ENCODE data around the gene XDH. TPM values are rescaled to one million over a fixed set of nuclear protein-coding genes. Genes with fewer than 3 reads are reported as not detected.

Gene XDH
- 0.75 TPM for polyA plus RNA-seq (2013, experiment 1 of 2)
- polyA plus RNA-seq (2013, experiment 2 of 2): 0.94 TPM

DNA sequence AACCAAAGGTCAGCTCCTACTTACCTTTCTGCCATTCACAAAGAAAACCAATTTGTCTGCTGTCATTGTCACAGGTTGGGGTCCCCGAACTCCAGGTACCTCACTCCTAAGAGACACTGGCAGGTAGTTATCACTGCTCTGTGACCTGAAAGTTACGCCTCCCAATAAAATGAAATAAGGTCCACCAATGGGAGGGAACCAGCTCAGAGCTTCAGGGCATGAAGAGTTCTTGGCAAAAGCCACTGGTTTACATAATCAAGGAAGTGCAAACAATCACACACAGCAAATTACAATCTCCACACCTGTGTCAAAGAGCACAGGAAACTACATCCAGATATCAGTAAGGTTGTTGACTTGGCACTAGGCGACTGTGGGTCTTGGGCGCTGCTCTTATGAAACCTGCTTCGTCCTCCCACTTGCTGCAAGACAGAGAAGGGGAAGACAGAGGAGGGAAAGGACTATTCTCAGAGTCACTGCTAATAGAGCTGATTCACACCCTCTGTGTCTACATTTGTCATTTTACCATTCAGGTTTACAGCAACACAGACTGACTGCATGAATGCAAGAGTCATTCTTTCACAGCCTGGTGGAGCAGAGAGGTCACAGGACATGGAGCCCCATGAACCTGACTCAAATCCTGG lies at the start of gene XDH:
TSS of gene XDH (minus strand) at position 142 of the 641 bp plus-strand sequence. CDS start at position 66, 76 bp downstream.
- Histone ChIP-seq H3K9me3 (replicated peaks in 1 of 2; ENCODE audit: control insufficient read depth in 2 of 2, insufficient read depth in 1 of 2, low read depth in 1 of 2, low read length in 2 of 2) (peaks cover 0 to under 1% of the 10 kb centered on the region in 2 donors), H2AK5ac (ENCODE audit: low read depth, low read length) (no peak within 1 kb of the TSS), H3K27ac (replicated peaks; ENCODE audit: low read length) (no peak within 1 kb of the TSS), H3K4ac (ENCODE audit: low read length) (no peak within 1 kb of the TSS), H2BK5ac (ENCODE audit: low read length) (no peak within 1 kb of the TSS), H3K9ac (ENCODE audit: low read depth, low read length, poor library complexity) (no peak within 1 kb of the TSS), H2AFZ (ENCODE audit: low read length) (no peak within 1 kb of the TSS), H3K4me3 (ENCODE audit: low read length in 2 of 2) (no peak within 1 kb of the TSS), H4K8ac (ENCODE audit: low read depth, low read length) (no peak within 1 kb of the TSS), H3K27me3 (ENCODE audit: control insufficient read depth in 3 of 3, insufficient read depth in 3 of 3, low read depth in 1 of 3, low read length in 3 of 3) (no peaks in the 10 kb centered on the region), H3K14ac (ENCODE audit: low read length) (no peak within 1 kb of the TSS), H2BK120ac (ENCODE audit: low read depth, low read length) (no peak within 1 kb of the TSS), H2BK12ac (ENCODE audit: low read length) (no peak within 1 kb of the TSS), H3K36me3 (replicated peaks in 1 of 2; ENCODE audit: control insufficient read depth in 2 of 2, insufficient read depth in 2 of 2, low read length in 2 of 2) (no peaks in the 10 kb centered on the region), H3K23ac (ENCODE audit: low read depth, low read length, poor library complexity) (no peak within 1 kb of the TSS), H4K91ac (ENCODE audit: low read depth, low read length, poor library complexity) (no peak within 1 kb of the TSS), H2BK15ac (ENCODE audit: low read length) (no peak within 1 kb of the TSS), H3K79me1 (ENCODE audit: low read depth, low read length) (no peaks in the 10 kb centered on the region), H3K4me1 (ENCODE audit: control insufficient read depth in 2 of 2, insufficient read depth in 1 of 2, low read depth in 1 of 2, low read length in 2 of 2) (no peaks in the 10 kb centered on the region), H3K18ac (ENCODE audit: low read length) (no peak within 1 kb of the TSS), H3K4me2 (ENCODE audit: insufficient read depth, low read length, poor library complexity, severe bottlenecking) (no peak within 1 kb of the TSS)
- no peak for DNase-seq (ENCODE audit: low spot score)
- no CpG with 5 or more reads among the region's 5 CpGs for WGBS, 2 donors (ENCODE audit: extremely low coverage in 2 of 2, insufficient read length in 2 of 2, insufficient replicate concordance in 1 of 2)

DNA sequence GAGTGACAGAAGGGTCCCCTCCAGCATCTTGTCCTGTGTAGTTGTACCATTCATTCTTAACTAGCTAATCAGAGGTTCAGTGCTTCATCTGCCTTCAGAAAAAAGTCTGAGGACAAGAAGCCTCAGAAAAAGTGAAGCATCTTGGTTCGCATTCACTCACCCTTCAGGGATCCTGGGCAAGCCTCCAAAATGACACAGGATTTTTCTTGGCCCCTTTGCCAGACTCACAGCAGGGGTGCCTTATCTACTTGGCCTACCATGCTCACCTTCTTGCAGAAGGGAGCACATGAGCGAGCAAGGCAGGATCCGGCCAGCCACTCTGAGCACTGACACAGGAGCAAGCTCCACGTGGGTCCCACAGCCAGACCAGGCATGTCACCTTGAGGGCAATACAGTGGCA lies 43.1 kb upstream of the XDH start:
- H2BK5ac ChIP-seq (ENCODE audit: low read length): no peak overlapping the region
- no peak overlapping the region for H3K4me2 ChIP-seq (ENCODE audit: insufficient read depth, low read length, poor library complexity, severe bottlenecking)
- peaks cover 0 to 2% of the 10 kb centered on the region in 2 donors for H3K9me3 ChIP-seq (replicated peaks in 1 of 2; ENCODE audit: control insufficient read depth in 2 of 2, insufficient read depth in 1 of 2, low read depth in 1 of 2, low read length in 2 of 2)
- no peak overlapping the region for H2BK12ac ChIP-seq (ENCODE audit: low read length)
- no peak for DNase-seq (ENCODE audit: low spot score)
- no peak overlapping the region for H3K4ac ChIP-seq (ENCODE audit: low read length)
- no peaks in the 10 kb centered on the region for H3K27me3 ChIP-seq (ENCODE audit: control insufficient read depth in 3 of 3, insufficient read depth in 3 of 3, low read depth in 1 of 3, low read length in 3 of 3)
- no peak overlapping the region for H4K8ac ChIP-seq (ENCODE audit: low read depth, low read length)
- no peak overlapping the region for H3K18ac ChIP-seq (ENCODE audit: low read length)
- H2AK5ac ChIP-seq (ENCODE audit: low read depth, low read length): no peak overlapping the region
- no peak overlapping the region for H3K23ac ChIP-seq (ENCODE audit: low read depth, low read length, poor library complexity)
- H3K27ac ChIP-seq (replicated peaks; ENCODE audit: low read length): no peak overlapping the region
- no peak overlapping the region for H2BK15ac ChIP-seq (ENCODE audit: low read length)
- no peaks in the 10 kb centered on the region for H3K36me3 ChIP-seq (replicated peaks in 1 of 2; ENCODE audit: control insufficient read depth in 2 of 2, insufficient read depth in 2 of 2, low read length in 2 of 2)
- H3K4me3 ChIP-seq (ENCODE audit: low read length in 2 of 2): no peak overlapping the region
- H2AFZ ChIP-seq (ENCODE audit: low read length): no peak overlapping the region
- no CpG with 5 or more reads among the region's 4 CpGs for WGBS, 2 donors (ENCODE audit: extremely low coverage in 2 of 2, insufficient read length in 2 of 2, insufficient replicate concordance in 1 of 2)
- no peaks in the 10 kb centered on the region for H3K4me1 ChIP-seq (ENCODE audit: control insufficient read depth in 2 of 2, insufficient read depth in 1 of 2, low read depth in 1 of 2, low read length in 2 of 2)
- H4K91ac ChIP-seq (ENCODE audit: low read depth, low read length, poor library complexity): no peak overlapping the region
- no peak overlapping the region for H3K14ac ChIP-seq (ENCODE audit: low read length)
- no peaks in the 10 kb centered on the region for H3K79me1 ChIP-seq (ENCODE audit: low read depth, low read length)
- H3K9ac ChIP-seq (ENCODE audit: low read depth, low read length, poor library complexity): no peak overlapping the region
- no peak overlapping the region for H2BK120ac ChIP-seq (ENCODE audit: low read depth, low read length)

DNA sequence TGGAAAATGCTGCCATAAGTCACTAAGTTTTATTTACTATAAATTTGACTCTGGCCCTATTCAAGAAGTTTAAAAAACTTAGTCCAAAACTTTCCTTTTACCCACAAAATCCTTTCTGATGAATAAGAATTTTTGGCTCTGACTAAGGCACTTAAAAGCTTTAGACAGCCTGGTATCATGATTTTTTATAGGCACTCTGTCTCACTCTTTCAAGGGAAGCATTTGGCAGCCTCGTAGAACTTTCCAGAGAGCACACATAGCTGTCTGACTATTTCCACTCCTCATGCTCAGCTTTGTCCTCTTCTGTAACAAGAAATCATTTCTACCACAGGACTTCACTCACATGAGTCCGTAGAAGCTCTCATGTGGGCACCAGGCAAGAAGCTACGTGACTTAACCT lies 32.3 kb upstream of the XDH start:
- no CpG with 5 or more reads among the region's 3 CpGs for WGBS, 2 donors (ENCODE audit: extremely low coverage in 2 of 2, insufficient read length in 2 of 2, insufficient replicate concordance in 1 of 2)
- H3K4me2 ChIP-seq (ENCODE audit: insufficient read depth, low read length, poor library complexity, severe bottlenecking): no peak overlapping the region
- H2BK15ac ChIP-seq (ENCODE audit: low read length): no peak overlapping the region
- H3K4me3 ChIP-seq (ENCODE audit: low read length in 2 of 2): no peak overlapping the region
- H4K8ac ChIP-seq (ENCODE audit: low read depth, low read length): no peak overlapping the region
- H3K4ac ChIP-seq (ENCODE audit: low read length): no peak overlapping the region
- H3K4me1 ChIP-seq (ENCODE audit: control insufficient read depth in 2 of 2, insufficient read depth in 1 of 2, low read depth in 1 of 2, low read length in 2 of 2): no peaks in the 10 kb centered on the region
- H3K36me3 ChIP-seq (replicated peaks in 1 of 2; ENCODE audit: control insufficient read depth in 2 of 2, insufficient read depth in 2 of 2, low read length in 2 of 2): no peaks in the 10 kb centered on the region
- no peak overlapping the region for H2AFZ ChIP-seq (ENCODE audit: low read length)
- H3K79me1 ChIP-seq (ENCODE audit: low read depth, low read length): no peaks in the 10 kb centered on the region
- no peak overlapping the region for H3K18ac ChIP-seq (ENCODE audit: low read length)
- H2AK5ac ChIP-seq (ENCODE audit: low read depth, low read length): no peak overlapping the region
- no peak overlapping the region for H2BK120ac ChIP-seq (ENCODE audit: low read depth, low read length)
- H3K27ac ChIP-seq (replicated peaks; ENCODE audit: low read length): no peak overlapping the region
- no peak overlapping the region for H3K23ac ChIP-seq (ENCODE audit: low read depth, low read length, poor library complexity)
- no peak overlapping the region for H4K91ac ChIP-seq (ENCODE audit: low read depth, low read length, poor library complexity)
- H3K27me3 ChIP-seq (ENCODE audit: control insufficient read depth in 3 of 3, insufficient read depth in 3 of 3, low read depth in 1 of 3, low read length in 3 of 3): no peaks in the 10 kb centered on the region
- no peak overlapping the region for H3K9ac ChIP-seq (ENCODE audit: low read depth, low read length, poor library complexity)
- no peak overlapping the region for H2BK12ac ChIP-seq (ENCODE audit: low read length)
- H3K14ac ChIP-seq (ENCODE audit: low read length): no peak overlapping the region
- DNase-seq (ENCODE audit: low spot score): no peak
- peaks cover 0 to 5% of the 10 kb centered on the region in 2 donors for H3K9me3 ChIP-seq (replicated peaks in 1 of 2; ENCODE audit: control insufficient read depth in 2 of 2, insufficient read depth in 1 of 2, low read depth in 1 of 2, low read length in 2 of 2)
- H2BK5ac ChIP-seq (ENCODE audit: low read length): no peak overlapping the region

DNA sequence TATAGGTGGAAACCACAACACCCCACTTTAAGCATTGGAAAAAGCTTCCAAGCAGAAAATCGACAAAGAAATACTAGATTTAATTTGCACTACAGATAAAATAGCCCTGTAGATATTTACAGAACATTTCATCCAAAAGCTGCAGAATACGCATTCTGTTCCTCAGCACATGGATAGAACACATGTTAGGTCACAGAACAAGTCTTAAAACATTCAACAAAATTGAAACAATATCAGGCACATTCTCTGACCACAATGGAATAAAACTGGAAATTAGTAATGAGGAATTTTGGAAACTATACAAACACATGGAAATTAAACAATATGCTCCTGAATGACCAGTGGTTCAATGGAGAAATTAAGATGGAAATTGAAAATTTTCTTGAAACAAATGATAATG lies 27.8 kb upstream of the XDH start:
- Histone ChIP-seq H2BK120ac (ENCODE audit: low read depth, low read length) (no peak overlapping the region), H3K14ac (ENCODE audit: low read length) (no peak overlapping the region), H2AFZ (ENCODE audit: low read length) (no peak overlapping the region), H3K9me3 (replicated peaks in 1 of 2; ENCODE audit: control insufficient read depth in 2 of 2, insufficient read depth in 1 of 2, low read depth in 1 of 2, low read length in 2 of 2) (no peaks in the 10 kb centered on the region), H2BK12ac (ENCODE audit: low read length) (no peak overlapping the region), H3K79me1 (ENCODE audit: low read depth, low read length) (no peaks in the 10 kb centered on the region), H3K4me2 (ENCODE audit: insufficient read depth, low read length, poor library complexity, severe bottlenecking) (no peak overlapping the region), H3K9ac (ENCODE audit: low read depth, low read length, poor library complexity) (no peak overlapping the region), H2BK15ac (ENCODE audit: low read length) (no peak overlapping the region), H4K8ac (ENCODE audit: low read depth, low read length) (no peak overlapping the region), H3K4me3 (ENCODE audit: low read length in 2 of 2) (no peak overlapping the region), H2AK5ac (ENCODE audit: low read depth, low read length) (no peak overlapping the region), H3K18ac (ENCODE audit: low read length) (no peak overlapping the region), H3K4me1 (ENCODE audit: control insufficient read depth in 2 of 2, insufficient read depth in 1 of 2, low read depth in 1 of 2, low read length in 2 of 2) (no peaks in the 10 kb centered on the region), H4K91ac (ENCODE audit: low read depth, low read length, poor library complexity) (no peak overlapping the region), H3K27ac (replicated peaks; ENCODE audit: low read length) (no peak overlapping the region), H3K36me3 (replicated peaks in 1 of 2; ENCODE audit: control insufficient read depth in 2 of 2, insufficient read depth in 2 of 2, low read length in 2 of 2) (no peaks in the 10 kb centered on the region), H3K4ac (ENCODE audit: low read length) (no peak overlapping the region), H2BK5ac (ENCODE audit: low read length) (no peak overlapping the region), H3K27me3 (ENCODE audit: control insufficient read depth in 3 of 3, insufficient read depth in 3 of 3, low read depth in 1 of 3, low read length in 3 of 3) (peaks cover 0 to 4% (median 0%) of the 10 kb centered on the region in 3 experiments), H3K23ac (ENCODE audit: low read depth, low read length, poor library complexity) (no peak overlapping the region)
- no CpG with 5 or more reads among the region's 2 CpGs for WGBS, 2 donors (ENCODE audit: extremely low coverage in 2 of 2, insufficient read length in 2 of 2, insufficient replicate concordance in 1 of 2)
- DNase-seq (ENCODE audit: low spot score): no peak
